ENCODE data around the gene INHBE.
"Not testable (repeated sequence)": the region's sequence is repeated elsewhere in the genome, so short reads cannot be mapped to it uniquely, and the experiment has no call there.

The INHBE gene

DNA sequence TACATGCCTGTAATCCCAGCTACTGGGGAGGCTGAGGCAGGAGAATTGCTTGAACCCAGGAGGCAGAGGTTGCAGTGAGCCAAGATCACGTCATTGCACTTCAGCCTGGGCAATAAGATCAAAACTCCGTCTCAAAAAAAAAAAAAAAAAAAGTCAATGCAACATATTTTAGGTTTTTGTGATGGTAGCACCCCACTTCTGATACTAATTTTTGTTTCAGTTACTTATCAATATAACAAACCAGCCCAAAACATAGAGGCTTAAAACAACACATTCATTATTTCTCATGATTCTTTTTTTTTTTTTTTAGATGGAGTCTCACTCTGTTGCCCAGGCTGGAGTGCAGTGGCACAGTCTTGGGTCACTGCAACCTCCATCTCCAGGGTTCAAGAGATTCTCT, 13.7 kb upstream of the INHBE start:
- DNase-seq, result not testable (repeated sequence)

DNA sequence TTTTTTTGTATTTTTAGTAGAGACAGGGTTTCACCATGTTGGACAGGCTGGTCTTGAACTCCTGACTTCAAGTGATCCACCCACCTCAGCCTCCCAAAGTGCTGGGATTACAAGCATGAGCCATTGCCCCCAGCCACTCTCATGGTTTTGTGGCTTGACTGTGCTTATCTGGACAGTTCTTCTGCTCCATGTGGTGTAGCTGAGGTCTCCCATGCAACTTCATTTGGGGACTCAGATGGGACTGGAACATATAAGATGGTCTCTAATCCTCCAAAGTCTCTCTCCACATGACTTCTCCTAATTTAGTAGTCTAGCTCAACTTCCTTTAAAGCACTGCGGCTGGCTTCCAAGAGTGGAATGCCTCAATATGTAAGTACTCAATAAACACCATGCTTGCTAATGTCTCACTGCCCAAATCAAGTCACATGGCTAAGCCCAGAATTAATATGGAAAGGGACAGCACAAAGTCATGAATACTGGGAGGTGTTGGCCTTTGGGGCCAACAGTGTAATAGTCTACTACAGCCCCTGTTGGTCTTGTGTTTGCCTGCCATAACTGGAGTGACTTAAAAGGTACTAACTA, 13.2 kb upstream of the INHBE start:
- no peak for DNase-seq

DNA sequence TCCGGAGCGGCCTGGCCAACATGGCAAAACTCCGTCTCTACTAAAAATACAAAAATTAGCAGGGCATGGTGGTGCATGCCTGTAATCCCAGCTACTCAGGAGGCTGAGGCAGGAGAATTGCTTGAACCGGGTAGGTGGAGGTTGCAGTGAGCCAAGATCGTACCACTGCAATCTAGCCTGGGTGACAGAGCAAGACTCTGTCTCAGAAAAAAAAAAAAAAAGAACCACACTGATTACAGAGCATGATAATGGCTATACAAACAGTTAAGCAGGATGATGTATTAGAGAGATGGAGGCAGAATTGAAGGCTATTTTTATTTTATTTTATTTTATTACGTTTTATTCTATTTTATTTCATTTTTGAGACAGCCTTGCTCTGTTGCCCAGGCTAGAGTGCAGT, 10.8 kb upstream of the INHBE start:
- not testable (repeated sequence) for DNase-seq

DNA sequence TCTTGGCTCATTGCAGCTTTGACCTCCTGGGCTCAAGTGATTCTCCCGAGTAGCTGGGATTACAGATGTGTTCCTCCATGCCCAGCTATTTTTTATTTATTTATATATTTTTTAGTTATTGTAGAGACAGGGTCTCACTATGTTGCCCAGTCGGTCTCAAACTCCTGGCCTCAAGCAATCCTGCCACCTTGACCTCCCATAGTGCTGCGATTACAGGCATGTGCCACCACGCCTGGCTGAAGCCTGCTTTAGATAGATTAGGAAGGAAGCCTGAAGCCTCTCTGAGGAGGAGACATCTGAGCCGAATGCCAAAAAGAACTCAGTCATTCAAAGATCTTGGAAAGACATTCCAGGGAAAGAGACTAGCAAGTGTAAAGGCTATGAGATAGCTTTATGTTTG, 10.4 kb upstream of the INHBE start:
- DNase-seq, result no peak

DNA sequence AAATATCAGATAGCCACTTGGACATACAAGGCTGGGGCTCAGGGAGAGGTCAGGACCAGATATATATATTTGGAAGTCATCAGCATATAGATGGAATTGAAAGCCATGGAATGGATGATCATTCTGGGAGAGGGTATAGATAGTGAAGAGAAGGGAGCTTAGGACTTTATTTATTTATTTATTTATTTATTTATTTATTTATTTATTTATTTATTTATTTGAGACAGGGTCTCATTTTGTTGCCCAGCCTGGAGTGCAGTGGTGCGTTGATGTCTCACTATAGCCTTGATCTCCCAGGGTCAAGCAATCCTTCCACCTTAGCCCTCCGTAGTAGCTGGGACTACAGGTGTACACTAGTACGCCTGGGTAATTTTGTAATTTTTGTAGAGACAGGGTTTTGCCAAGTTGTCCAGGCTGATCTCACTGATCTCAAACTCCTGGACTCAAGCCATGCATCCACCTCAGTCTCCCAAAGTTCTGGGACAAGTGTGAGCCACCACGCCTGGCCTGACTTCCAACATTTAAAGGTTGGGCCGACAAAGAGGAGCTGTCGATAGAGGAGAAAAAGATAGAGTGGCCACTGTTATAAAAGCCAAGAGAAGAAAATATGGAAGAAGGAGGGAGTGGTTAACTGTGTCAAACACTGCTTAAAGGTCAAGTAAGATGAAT, 8.7 kb upstream of the INHBE start:
- no peak for DNase-seq

- no peak for DNase-seq
Measured at GRCh38 chr12:57448669-57449068, 6.4 kb upstream of the INHBE start.

DNA sequence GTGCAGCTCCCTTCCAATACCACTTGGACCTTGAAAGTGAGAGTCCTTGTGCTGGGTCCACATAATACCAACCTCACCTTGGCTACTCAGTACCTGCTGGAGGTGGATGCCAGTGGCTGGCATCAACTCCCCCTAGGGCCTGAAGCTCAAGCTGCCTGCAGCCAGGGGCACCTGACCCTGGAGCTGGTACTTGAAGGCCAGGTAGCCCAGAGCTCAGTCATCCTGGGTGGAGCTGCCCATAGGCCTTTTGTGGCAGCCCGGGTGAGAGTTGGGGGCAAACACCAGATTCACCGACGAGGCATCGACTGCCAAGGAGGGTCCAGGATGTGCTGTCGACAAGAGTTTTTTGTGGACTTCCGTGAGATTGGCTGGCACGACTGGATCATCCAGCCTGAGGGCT, 5.7 kb upstream of the INHBE start:
- DNase-seq, result no peak

- DNase-seq, result no peak
Measured at GRCh38 chr12:57450057-57450456, 5.0 kb upstream of the INHBE start.

- DNase-seq, result no peak
Measured at GRCh38 chr12:57451233-57451778, 3.8 kb upstream of the INHBE start.

GRCh38 chr12:57452181-57452936, 2.7 kb upstream of the INHBE start:
- DNase-seq, result no peak

DNA sequence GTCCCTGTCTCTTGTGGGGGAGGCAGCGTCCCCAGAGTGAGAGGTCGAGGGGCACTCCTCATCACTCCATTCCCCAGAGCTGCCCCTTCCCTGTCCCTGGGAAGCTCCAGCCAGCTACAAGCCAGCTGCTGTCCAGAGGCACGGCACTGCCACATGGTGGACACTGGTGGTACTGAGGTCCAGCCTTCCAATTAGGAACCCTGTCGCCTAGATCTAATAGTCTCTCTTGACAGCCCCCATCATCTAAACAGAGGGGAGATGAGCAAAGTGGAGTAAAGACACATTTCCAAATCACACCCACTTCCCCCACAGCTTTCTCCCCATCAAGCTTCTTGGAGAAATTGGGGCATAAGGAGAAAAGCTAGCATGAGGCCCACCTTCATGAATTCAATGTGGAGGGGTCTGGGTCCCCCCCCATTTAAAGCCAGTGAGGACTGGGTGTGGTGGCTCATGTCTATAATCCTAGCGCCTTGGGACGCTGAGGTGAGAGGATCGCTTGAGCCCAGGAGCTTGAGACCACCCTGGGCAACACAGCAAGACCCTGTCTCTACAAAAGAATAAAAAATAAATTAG, 2.1 kb upstream of the INHBE start:
- DNase-seq, result peak; percentile 27 to 82

DNA sequence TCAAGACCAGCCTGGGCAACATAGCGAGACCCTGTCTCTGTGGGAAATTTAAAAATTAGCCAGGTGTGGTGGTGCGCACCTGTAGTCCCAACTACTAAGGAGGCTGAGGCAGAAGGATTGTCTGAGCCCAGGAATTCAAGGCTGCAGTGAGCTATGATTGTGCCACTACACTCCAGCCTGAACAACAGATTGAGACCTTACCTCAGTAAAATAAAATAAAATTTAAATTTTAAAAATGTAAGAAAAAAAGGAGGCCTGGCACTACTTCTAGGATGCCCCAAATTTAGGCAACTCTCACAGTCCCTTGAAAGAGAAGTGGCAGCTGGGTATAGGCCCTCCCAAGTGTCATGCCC, 918 bp upstream of the INHBE start:
- no peak for DNase-seq

GRCh38 chr12:57455374-57456144, 452 bp downstream of the INHBE start:
- peak in 1 of 2 experiments; percentile 56 for DNase-seq

- DNase-seq, result peak; percentile 43 to 81
Measured at GRCh38 chr12:57456145-57456700, 1.1 kb downstream of the INHBE start.

GRCh38 chr12:57456737-57457490, 1.8 kb downstream of the INHBE start:
- no peak for DNase-seq

DNA sequence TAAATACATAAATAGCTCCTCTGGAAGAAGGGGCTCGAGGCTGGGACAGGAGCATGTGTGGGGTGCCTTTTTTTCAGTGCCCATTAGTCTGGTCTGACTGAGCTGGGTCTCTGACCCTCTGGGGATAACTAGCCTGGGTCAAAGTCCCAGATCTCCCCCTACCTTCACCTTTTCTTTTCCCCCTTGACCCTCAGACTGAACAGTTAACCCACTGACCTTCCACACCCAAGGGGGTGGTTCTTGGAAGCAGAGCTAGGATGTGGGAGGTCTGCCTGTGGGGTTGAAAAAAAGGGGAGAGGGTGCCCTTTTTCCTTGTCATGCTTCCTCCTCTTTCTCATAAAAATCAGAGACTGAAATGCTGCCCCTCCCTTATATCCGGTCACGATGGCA, 3.6 kb downstream of the INHBE start:
- DNase-seq, result no peak

DNA sequence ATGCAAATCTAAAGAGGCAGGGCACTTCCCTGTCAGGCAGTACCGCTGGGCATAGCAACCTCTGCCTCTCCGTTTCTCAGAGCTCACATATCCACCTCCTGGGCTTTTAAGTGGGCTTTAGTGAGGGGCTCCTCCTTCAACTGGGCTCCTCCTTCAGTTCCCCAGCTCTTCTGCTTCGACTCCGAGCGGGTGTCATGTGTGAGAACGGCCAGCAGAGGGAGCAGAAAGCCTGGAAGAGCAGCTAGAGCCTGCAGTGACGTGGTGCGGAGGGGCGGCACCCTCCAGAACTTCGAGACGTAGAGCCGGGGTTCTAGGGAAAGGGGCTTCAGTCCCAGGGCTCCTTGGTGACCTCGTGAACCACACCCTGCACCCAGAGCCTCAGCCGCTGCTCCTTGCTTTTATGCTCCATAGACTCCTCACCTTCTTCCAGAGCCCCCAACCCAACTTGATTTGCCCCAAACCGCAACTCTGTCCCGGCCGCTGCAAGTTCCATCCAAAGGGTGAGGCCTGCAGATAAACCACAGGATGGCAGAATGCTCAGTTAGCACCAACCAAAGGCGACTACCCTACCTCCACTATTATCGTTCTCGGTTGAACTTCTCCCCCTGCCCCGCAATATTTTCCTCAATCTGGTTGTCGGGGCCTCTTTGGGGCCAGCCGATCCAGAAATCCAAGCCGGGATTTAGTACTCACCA, 4.1 kb downstream of the INHBE start:
- peak; percentile 77 to 95 for DNase-seq

- DNase-seq, result no peak
Measured at GRCh38 chr12:57459750-57460467, 4.8 kb downstream of the INHBE start, which contains the start of gene GLI1. Gene GLI1 (plus strand): TSS chr12:57459785. CDS start chr12:57463692, 3,907 bp downstream.

DNA sequence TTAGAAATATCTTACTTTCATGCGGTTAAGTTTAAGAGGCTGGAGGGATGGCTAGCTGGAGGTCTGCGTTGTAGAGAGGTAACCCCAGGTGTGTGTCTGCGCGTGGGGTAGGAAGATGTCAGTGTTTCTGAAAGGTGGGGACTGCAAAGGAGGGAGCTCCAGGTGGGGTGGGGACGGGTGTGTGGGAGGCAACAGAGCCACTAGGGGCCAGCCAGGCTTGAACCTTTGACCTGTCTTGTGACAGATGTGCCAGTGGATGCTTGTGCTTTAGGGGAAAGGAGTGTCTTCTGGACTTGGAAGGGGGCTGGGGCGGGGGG, 5.3 kb downstream of the INHBE start:
- peak in 1 of 2 experiments; percentile 35 for DNase-seq

GRCh38 chr12:57460841-57461275, 5.8 kb downstream of the INHBE start:
- peak in 1 of 2 experiments; percentile 34 for DNase-seq

Data from NCI-H526 (cell line).